K562 (cell line): ENCODE measurements around the gene PHF21B. TPM values are rescaled to one million over a fixed set of nuclear protein-coding genes. Genes with fewer than 3 reads are reported as not detected.

Source experiments
- ATAC-seq: fragments of 200-7000 bp; cut with Tn5 transposase; 3 replicates; pipeline ENCODE4 v1.9.1; 2020; ENCODE audit warnings: moderate library complexity
- BruUV-seq: library from RNA; stranded (reverse); fragments of 400-500 nt; replicated peaks from 2 replicates; lab custom pipeline; 2021; lab: Mats Ljungman, UMichigan
- CTCF ChIA-PET: fragments of 300-600 bp; formaldehyde crosslinking; extraction: SDS; loops from one replicate; lab custom pipeline; 2021; ENCODE audit warnings: low intra/inter-chr PET ratio; lab: Yijun Ruan, JAX
- POLR2A ChIA-PET: fragments of 300-600, 350-650 bp; sonication (Branson Sonifier 250); formaldehyde crosslinking; extraction: SDS; loops from one replicate; lab custom pipeline; 2021; ENCODE audit warnings: antibody characterized with exemption, inconsistent platforms; lab: Yijun Ruan, JAX
- DNase-seq, 4 experiments: peaks; one replicate each; pipeline versions ENCODE4 v3.0.0 to v3.0.0-alpha.2; 2011 to 2018; ENCODE audit warnings: low spot score in 3 of 4, mixed read lengths in 3 of 4; ENCODE audit errors: extremely low read depth in 1 of 4
- FAIRE-seq: peaks from 2 replicates; lab custom pipeline; 2011; peaks lifted over from hg19 to GRCh38; lab: Jason Lieb, UNC
- H2AFZ ChIP-seq: 2 replicates; pipeline ENCODE4 v1.6.0; 2011; ENCODE audit warnings: low read depth, low read length, control low read depth, inconsistent platforms
- H3K27ac ChIP-seq: fragments of 200-600 bp; 3 replicates; pipeline ENCODE4 v1.8.0; 2011; ENCODE audit warnings: low read depth, mild to moderate bottlenecking, control low read depth, inconsistent platforms, low read length, moderate library complexity, mixed read lengths; ENCODE audit errors: extremely low read depth
- H3K27me3 ChIP-seq, 2 experiments: fragments of 300-600 bp in 1 of 2; 2 replicates in 1 of 2; 3 replicates in 1 of 2; pipeline versions ENCODE4 v1.6.0 to v1.8.0; 2011; ENCODE audit warnings: inconsistent platforms in 2 of 2, low read length in 2 of 2, mild to moderate bottlenecking in 1 of 2, mixed read lengths in 1 of 2, moderate library complexity in 1 of 2; ENCODE audit not compliant: control insufficient read depth in 2 of 2, insufficient read depth in 2 of 2
- H3K36me3 ChIP-seq: fragments of 300-600 bp; 3 replicates; pipeline ENCODE4 v1.8.0; 2011; ENCODE audit warnings: mild to moderate bottlenecking, low read length, inconsistent platforms; ENCODE audit not compliant: control insufficient read depth, insufficient read depth
- H3K4me1 ChIP-seq, 2 experiments: fragments of 200-600 bp in 1 of 2; replicated peaks in 1 of 2; 2 replicates in 1 of 2; 3 replicates in 1 of 2; pipeline versions ENCODE4 v1.5.1 to v1.8.0; 2011; ENCODE audit warnings: inconsistent platforms in 2 of 2, low read length in 2 of 2, mild to moderate bottlenecking in 1 of 2, mixed read lengths in 1 of 2, moderate library complexity in 1 of 2; ENCODE audit not compliant: control insufficient read depth in 2 of 2, insufficient read depth in 2 of 2
- H3K4me2 ChIP-seq: 2 replicates; pipeline ENCODE4 v1.6.1; 2011; ENCODE audit warnings: low read length, control low read depth, inconsistent platforms, mixed read lengths; ENCODE audit not compliant: insufficient read depth
- H3K4me3 ChIP-seq: fragments of 200-600 bp; sonication (generic), shearing (Covaris generic); 2 replicates; pipeline ENCODE4 v1.5.1; 2016; ENCODE audit warnings: control low read depth, inconsistent platforms
- H3K79me2 ChIP-seq: fragments of 200-600 bp; 3 replicates; pipeline ENCODE4 v1.8.0; 2011; ENCODE audit warnings: low read length, inconsistent platforms; ENCODE audit not compliant: control insufficient read depth, insufficient read depth
- H3K9ac ChIP-seq, 2 experiments: 2 replicates each; pipeline versions ENCODE4 v1.6.0 to v1.6.1; 2011; ENCODE audit warnings: low read depth in 2 of 2, low read length in 2 of 2, control low read depth in 1 of 2, inconsistent platforms in 1 of 2, mild to moderate bottlenecking in 1 of 2, mixed read lengths in 1 of 2; ENCODE audit not compliant: insufficient read depth in 1 of 2
- H3K9me1 ChIP-seq: one replicate; pipeline ENCODE4 v1.6.0; 2011; ENCODE audit warnings: inconsistent platforms, mild to moderate bottlenecking, low read length, moderate library complexity; ENCODE audit not compliant: control insufficient read depth, insufficient read depth
- H3K9me3 ChIP-seq: replicated peaks from 2 replicates; pipeline ENCODE4 v1.5.1; 2011; ENCODE audit warnings: low read depth, low read length, inconsistent platforms; ENCODE audit not compliant: control insufficient read depth, insufficient read depth
- H4K20me1 ChIP-seq: replicated peaks from 2 replicates; pipeline ENCODE4 v1.6.1; 2011; ENCODE audit warnings: low read length, inconsistent platforms, mixed read lengths; ENCODE audit not compliant: control insufficient read depth, insufficient read depth
- CHD1 ChIP-seq: fragments of 200-600 bp; sonication (generic); IDR thresholded peaks from one replicate; pipeline ENCODE4 v1.6.1; 2012; ENCODE audit warnings: mild to moderate bottlenecking, moderate library complexity, low read length, inconsistent platforms
- FOS ChIP-seq: IDR thresholded peaks from 3 replicates; pipeline ENCODE4 v1.6.1; 2011; ENCODE audit not compliant: insufficient read length; ENCODE audit errors: extremely low read depth
- NR3C1 ChIP-seq: sonication (generic); formaldehyde crosslinking; IDR thresholded peaks from 2 replicates; pipeline ENCODE4 v1.8.1; 2022; ENCODE audit warnings: missing genetic modification reagents
- RAD51 ChIP-seq: fragments of 450-650 bp; IDR thresholded peaks from 2 replicates; pipeline ENCODE4 v1.7.1; 2016; ENCODE audit warnings: low read depth, mild to moderate bottlenecking, borderline replicate concordance
- RBFOX2 ChIP-seq: fragments of 200-400 bp; formaldehyde crosslinking; IDR thresholded peaks from 2 replicates; pipeline ENCODE4 v1.6.1; 2017; ENCODE audit warnings: low read depth, mild to moderate bottlenecking, low read length, moderate library complexity
- SIX5 ChIP-seq, 2 experiments: IDR thresholded peaks; 2 replicates each; pipeline ENCODE4 v1.6.1; 2011; ENCODE audit warnings: low read length in 2 of 2, borderline replicate concordance in 1 of 2, low read depth in 1 of 2, mild to moderate bottlenecking in 1 of 2, moderate library complexity in 1 of 2; ENCODE audit not compliant: insufficient read depth in 1 of 2
- SMAD3 ChIP-seq: fragments of 450-650 bp; formaldehyde crosslinking; conservative IDR thresholded peaks from 2 replicates; pipeline ENCODE4 v1.4.0; 2020; ENCODE audit warnings: mild to moderate bottlenecking
- ZNF12 ChIP-seq: sonication (generic); formaldehyde crosslinking; IDR thresholded peaks from 2 replicates; pipeline ENCODE4 v1.4.0; 2020; ENCODE audit warnings: mild to moderate bottlenecking, missing genetic modification reagents
- ZNF347 ChIP-seq: fragments of 450-650 bp; formaldehyde crosslinking; IDR thresholded peaks from 2 replicates; pipeline ENCODE4 v1.4.0; 2020; ENCODE audit warnings: low read depth, mild to moderate bottlenecking, moderate library complexity
- WGBS: fragments of 100-300 bp; shearing (Covaris generic); methylation state at CpG from one replicate; pipeline ENCODE4 v1.1.6; 2016; ENCODE audit warnings: low coverage, mixed read lengths; ENCODE audit not compliant: insufficient coverage; ENCODE audit errors: missing lambda C conversion rate; 5-methylcytosine and 5-hydroxymethylcytosine counted together
- in situ Hi-C: fragments of 300-500 bp; cut with MboI; formaldehyde crosslinking; loops from 4 replicates; pipeline ENCODE4 v1.15.0; 2018; ENCODE audit warnings: inconsistent platforms, mixed read lengths
- intact Hi-C: fragments of 100-400 bp; cut with micrococcal nuclease; formaldehyde crosslinking; loops from 2 replicates; pipeline ENCODE4 v1.14.2; 2022
- polyA plus RNA-seq, 8 experiments: library from polyadenylated mRNA; depleted of rRNA in 4 of 8; stranded (reverse) in 5 of 8; unstranded in 3 of 8; fragments of >200 nt; fragmentation: Nextera tagmentation in 2 of 8; fragmentation: Illumina TruSeq in 1 of 8; extraction: Ambion mirVana in 2 of 8; extraction: Trizol in 1 of 8; gene quantifications; 2 replicates each; pipeline versions ENCODE4 v1.2.1 to v1.2.3, GENCODE V29; 2011 to 2014; ENCODE audit warnings: inconsistent platforms in 1 of 8, missing spikeins in 1 of 8
- total RNA-seq, 7 experiments: library from RNA; depleted of rRNA in 6 of 7; stranded (reverse); fragments of >200 nt in 6 of 7; fragmentation: Illumina TruSeq in 2 of 7; extraction: Trizol in 2 of 7; gene quantifications; 2 replicates each; pipeline versions ENCODE4 v1.2.1 to v1.2.3, GENCODE V29; 2011 to 2021; ENCODE audit warnings: low replicate concordance in 1 of 7
- TF ChIP-seq, protein P1 (sequence below): conservative IDR thresholded peaks from 2 replicates; pipeline ENCODE4 v1.6.1; 2011; ENCODE audit warnings: low read depth, mild to moderate bottlenecking, low read length; ENCODE audit not compliant: control insufficient read depth
- TF ChIP-seq, protein P2 (sequence below): fragments of 450-650 bp; IDR thresholded peaks from one replicate; pipeline ENCODE4 v1.6.1; 2018; ENCODE audit warnings: mild to moderate bottlenecking, moderate library complexity; ENCODE audit not compliant: partially characterized antibody
- TF ChIP-seq, protein P3 (sequence below): sonication (generic); formaldehyde crosslinking; IDR thresholded peaks from 2 replicates; pipeline ENCODE4 v1.8.0; 2022; ENCODE audit warnings: mild to moderate bottlenecking, missing genetic modification reagents
- TF ChIP-seq, protein P4 (sequence below): fragments of 450-650 bp; IDR thresholded peaks from 2 replicates; pipeline ENCODE4 v1.6.1; 2016; ENCODE audit warnings: missing biosample characterization, missing genetic modification characterization
- TF ChIP-seq, protein P5 (sequence below): fragments of 450-650 bp; IDR thresholded peaks from 2 replicates; pipeline ENCODE4 v1.6.1; 2016; ENCODE audit warnings: low read depth, mild to moderate bottlenecking, moderate library complexity
- TF ChIP-seq, protein P6 (sequence below): IDR thresholded peaks from 2 replicates; pipeline ENCODE4 v1.6.1; 2011; ENCODE audit warnings: borderline replicate concordance, low read depth, mild to moderate bottlenecking, moderate library complexity, low read length; ENCODE audit not compliant: insufficient read depth, poor library complexity, severe bottlenecking

PHF21B gene
- total and polyA plus RNA-seq, 9 of the 15 experiments (the other 6 are each of a cell fraction or from before 2014, with no cell fraction given) = 0.04 TPM; not detected in 8

DNA sequence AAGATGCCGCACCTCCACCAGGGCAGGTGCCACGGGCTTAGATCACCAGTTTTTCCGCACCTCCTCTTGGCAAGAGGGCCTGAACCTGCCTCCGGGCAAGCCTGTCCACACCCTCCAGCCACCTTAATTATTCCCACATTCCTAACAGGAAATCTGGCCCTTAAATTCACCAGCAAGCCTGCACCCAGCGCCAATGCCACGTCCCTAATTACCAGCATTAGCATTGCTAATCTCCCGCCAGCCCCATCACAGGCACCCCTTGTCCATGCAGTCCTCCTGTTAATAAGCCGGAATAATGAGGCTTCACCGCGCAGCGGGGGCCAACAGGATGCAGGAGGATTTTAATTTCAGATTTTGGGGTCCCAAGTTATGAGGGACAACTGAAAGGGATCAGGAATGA lies 69.7 kb downstream of the PHF21B start:
- Histone ChIP-seq H3K4me3 (no peak overlapping the region), H3K9me3 (no peaks in the 10 kb centered on the region), H3K27ac (no peak overlapping the region), H3K9me1 (no peaks in the 10 kb centered on the region), H3K79me2 (no peaks in the 10 kb centered on the region), H2AFZ (no peak overlapping the region), H3K4me2 (no peak overlapping the region), H3K4me1 (no peaks in the 10 kb centered on the region), H3K9ac (no peak overlapping the region), H4K20me1 (peaks cover 4% of the 10 kb centered on the region; the same call in 1 of the 2 replicates), H3K36me3 (no peaks in the 10 kb centered on the region), H3K27me3 (peaks cover 0 to 36% of the 10 kb centered on the region in 2 experiments; a peak in 4 of 5 replicates)
- intact Hi-C loops = no loop called here
- DNase-seq (no peak), ATAC-seq (no peak), FAIRE-seq (no peak)
- 0% methylated on average over 6 of the region's 11 CpGs for WGBS
- CTCF ChIA-PET = no interaction called here
- in situ Hi-C loops = no loop called here
- POLR2A ChIA-PET = no interaction called here
- no TSS peak for BruUV-seq
- TF ChIP-seq SIX5 (IDR thresholded peaks at IDR 0.05; ENCODE audit: borderline replicate concordance in 1 of 2, insufficient read depth in 1 of 2, low read depth in 1 of 2, low read length in 2 of 2) = no peak
- no peak for TF ChIP-seq FOS
- no peak for TF ChIP-seq ZNF347 (CRISPR knock-in tag)
- TF ChIP-seq, protein P1, sequence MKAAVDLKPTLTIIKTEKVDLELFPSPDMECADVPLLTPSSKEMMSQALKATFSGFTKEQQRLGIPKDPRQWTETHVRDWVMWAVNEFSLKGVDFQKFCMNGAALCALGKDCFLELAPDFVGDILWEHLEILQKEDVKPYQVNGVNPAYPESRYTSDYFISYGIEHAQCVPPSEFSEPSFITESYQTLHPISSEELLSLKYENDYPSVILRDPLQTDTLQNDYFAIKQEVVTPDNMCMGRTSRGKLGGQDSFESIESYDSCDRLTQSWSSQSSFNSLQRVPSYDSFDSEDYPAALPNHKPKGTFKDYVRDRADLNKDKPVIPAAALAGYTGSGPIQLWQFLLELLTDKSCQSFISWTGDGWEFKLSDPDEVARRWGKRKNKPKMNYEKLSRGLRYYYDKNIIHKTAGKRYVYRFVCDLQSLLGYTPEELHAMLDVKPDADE = no peak
- no peak for TF ChIP-seq RBFOX2
- TF ChIP-seq, protein P2, sequence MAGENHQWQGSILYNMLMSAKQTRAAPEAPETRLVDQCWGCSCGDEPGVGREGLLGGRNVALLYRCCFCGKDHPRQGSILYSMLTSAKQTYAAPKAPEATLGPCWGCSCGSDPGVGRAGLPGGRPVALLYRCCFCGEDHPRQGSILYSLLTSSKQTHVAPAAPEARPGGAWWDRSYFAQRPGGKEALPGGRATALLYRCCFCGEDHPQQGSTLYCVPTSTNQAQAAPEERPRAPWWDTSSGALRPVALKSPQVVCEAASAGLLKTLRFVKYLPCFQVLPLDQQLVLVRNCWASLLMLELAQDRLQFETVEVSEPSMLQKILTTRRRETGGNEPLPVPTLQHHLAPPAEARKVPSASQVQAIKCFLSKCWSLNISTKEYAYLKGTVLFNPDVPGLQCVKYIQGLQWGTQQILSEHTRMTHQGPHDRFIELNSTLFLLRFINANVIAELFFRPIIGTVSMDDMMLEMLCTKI = no peak
- no peak for TF ChIP-seq ZNF12
- no peak for TF ChIP-seq CHD1
- TF ChIP-seq RAD51 = no peak
- TF ChIP-seq, protein P3, sequence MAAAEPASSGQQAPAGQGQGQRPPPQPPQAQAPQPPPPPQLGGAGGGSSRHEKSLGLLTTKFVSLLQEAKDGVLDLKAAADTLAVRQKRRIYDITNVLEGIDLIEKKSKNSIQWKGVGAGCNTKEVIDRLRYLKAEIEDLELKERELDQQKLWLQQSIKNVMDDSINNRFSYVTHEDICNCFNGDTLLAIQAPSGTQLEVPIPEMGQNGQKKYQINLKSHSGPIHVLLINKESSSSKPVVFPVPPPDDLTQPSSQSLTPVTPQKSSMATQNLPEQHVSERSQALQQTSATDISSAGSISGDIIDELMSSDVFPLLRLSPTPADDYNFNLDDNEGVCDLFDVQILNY (CRISPR knock-in tag) = no peak
- TF ChIP-seq, protein P4, sequence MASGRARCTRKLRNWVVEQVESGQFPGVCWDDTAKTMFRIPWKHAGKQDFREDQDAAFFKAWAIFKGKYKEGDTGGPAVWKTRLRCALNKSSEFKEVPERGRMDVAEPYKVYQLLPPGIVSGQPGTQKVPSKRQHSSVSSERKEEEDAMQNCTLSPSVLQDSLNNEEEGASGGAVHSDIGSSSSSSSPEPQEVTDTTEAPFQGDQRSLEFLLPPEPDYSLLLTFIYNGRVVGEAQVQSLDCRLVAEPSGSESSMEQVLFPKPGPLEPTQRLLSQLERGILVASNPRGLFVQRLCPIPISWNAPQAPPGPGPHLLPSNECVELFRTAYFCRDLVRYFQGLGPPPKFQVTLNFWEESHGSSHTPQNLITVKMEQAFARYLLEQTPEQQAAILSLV (tag) = no peak
- TF ChIP-seq SMAD3 (CRISPR knock-in tag) = no peak
- TF ChIP-seq, protein P5, sequence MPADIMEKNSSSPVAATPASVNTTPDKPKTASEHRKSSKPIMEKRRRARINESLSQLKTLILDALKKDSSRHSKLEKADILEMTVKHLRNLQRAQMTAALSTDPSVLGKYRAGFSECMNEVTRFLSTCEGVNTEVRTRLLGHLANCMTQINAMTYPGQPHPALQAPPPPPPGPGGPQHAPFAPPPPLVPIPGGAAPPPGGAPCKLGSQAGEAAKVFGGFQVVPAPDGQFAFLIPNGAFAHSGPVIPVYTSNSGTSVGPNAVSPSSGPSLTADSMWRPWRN = no peak
- TF ChIP-seq NR3C1 = no peak
- TF ChIP-seq, protein P6, sequence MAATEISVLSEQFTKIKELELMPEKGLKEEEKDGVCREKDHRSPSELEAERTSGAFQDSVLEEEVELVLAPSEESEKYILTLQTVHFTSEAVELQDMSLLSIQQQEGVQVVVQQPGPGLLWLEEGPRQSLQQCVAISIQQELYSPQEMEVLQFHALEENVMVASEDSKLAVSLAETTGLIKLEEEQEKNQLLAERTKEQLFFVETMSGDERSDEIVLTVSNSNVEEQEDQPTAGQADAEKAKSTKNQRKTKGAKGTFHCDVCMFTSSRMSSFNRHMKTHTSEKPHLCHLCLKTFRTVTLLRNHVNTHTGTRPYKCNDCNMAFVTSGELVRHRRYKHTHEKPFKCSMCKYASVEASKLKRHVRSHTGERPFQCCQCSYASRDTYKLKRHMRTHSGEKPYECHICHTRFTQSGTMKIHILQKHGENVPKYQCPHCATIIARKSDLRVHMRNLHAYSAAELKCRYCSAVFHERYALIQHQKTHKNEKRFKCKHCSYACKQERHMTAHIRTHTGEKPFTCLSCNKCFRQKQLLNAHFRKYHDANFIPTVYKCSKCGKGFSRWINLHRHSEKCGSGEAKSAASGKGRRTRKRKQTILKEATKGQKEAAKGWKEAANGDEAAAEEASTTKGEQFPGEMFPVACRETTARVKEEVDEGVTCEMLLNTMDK = no peak
